Measurements from ENCODE around the gene POFUT2.

- TF ChIP-seq CTCF (conservative IDR thresholded peaks at IDR 0.05; ENCODE audit: low read length) (no peak), EZH2phosphoT487 (IDR thresholded peaks at IDR 0.05; ENCODE audit: borderline replicate concordance, low read depth, low read length) (no peak)
These were observed 746 bp upstream of the POFUT2 start for GRCh38 chr21:45288441-45288841.
